Measurements from ENCODE around the gene NANS. TPM values are rescaled to one million over a fixed set of nuclear protein-coding genes. Genes with fewer than 3 reads are reported as not detected.

NANS gene
- total and polyA plus RNA-seq, 2 of the 13 experiments (the other 11 are each of a cell fraction or from before 2014, with no cell fraction given) = 86.9 to 203 TPM

- TF ChIP-seq TIGD3 (CRISPR knock-in tag; IDR thresholded peaks at IDR 0.05; ENCODE audit: borderline replicate concordance) = no peak
- TF ChIP-seq HOMEZ (CRISPR knock-in tag; IDR thresholded peaks at IDR 0.05; ENCODE audit: low read depth) = no peak
- TF ChIP-seq ZBTB38 (CRISPR knock-in tag; IDR thresholded peaks at IDR 0.05) = no peak
- no peak for TF ChIP-seq IRF1 (CRISPR knock-in tag; IDR thresholded peaks at IDR 0.05; ENCODE audit: low read depth)
- TF ChIP-seq CSRNP2 (CRISPR knock-in tag; conservative IDR thresholded peaks at IDR 0.05; ENCODE audit: low read depth) = no peak
- no peak for TF ChIP-seq GRHL1 (CRISPR knock-in tag; conservative IDR thresholded peaks at IDR 0.05)
- no peak for TF ChIP-seq HNF4A (CRISPR knock-in tag; IDR thresholded peaks at IDR 0.05)
- no peak for TF ChIP-seq SNAI1 (CRISPR knock-in tag; IDR thresholded peaks at IDR 0.05; ENCODE audit: borderline replicate concordance)
- TF ChIP-seq ZNF343 (CRISPR knock-in tag; IDR thresholded peaks at IDR 0.05) = no peak
- no peak for TF ChIP-seq RNF219 (CRISPR knock-in tag; IDR thresholded peaks at IDR 0.05)
- no peak for TF ChIP-seq WIZ (CRISPR knock-in tag; IDR thresholded peaks at IDR 0.05)
- TF ChIP-seq ZNF790 (CRISPR knock-in tag; IDR thresholded peaks at IDR 0.05; ENCODE audit: borderline replicate concordance) = no peak
- TF ChIP-seq NR1H2 (CRISPR knock-in tag; IDR thresholded peaks at IDR 0.05; ENCODE audit: borderline replicate concordance, low read depth) = no peak
- no peak for TF ChIP-seq ZEB1 (IDR thresholded peaks at IDR 0.05; ENCODE audit: insufficient replicate concordance, low read depth)
- TF ChIP-seq BCL6 (CRISPR knock-in tag; IDR thresholded peaks at IDR 0.05) = no peak
- peak; percentile 21; the same call in 1 of the 2 replicates for TF ChIP-seq ESRRA (CRISPR knock-in tag; IDR thresholded peaks at IDR 0.05; ENCODE audit: low read depth)
- no peak for TF ChIP-seq MXD3 (CRISPR knock-in tag; IDR thresholded peaks at IDR 0.05)
- no peak for TF ChIP-seq TBL1XR1 (IDR thresholded peaks at IDR 0.05; ENCODE audit: borderline replicate concordance, low read length, partially characterized antibody)
Observed at GRCh38 chr9:98045234-98046179, 11.0 kb upstream of the NANS start (continued).

All from HepG2 (cell line).